GM18505 (cell line): Measurements from ENCODE around the gene TNFRSF12A.

ENCODE experiments used
- ATAC-seq: cut with Tn5 transposase; IDR thresholded peaks from one replicate; pipeline ENCODE4 v1.9.1; 2021; ENCODE audit not compliant: unreplicated experiment
- POLR2A ChIP-seq: IDR thresholded peaks from 4 replicates; pipeline ENCODE4 v1.6.1; 2011; ENCODE audit warnings: borderline replicate concordance; ENCODE audit not compliant: insufficient read depth, insufficient read length; ENCODE audit errors: extremely low read depth

Gene TNFRSF12A

DNA sequence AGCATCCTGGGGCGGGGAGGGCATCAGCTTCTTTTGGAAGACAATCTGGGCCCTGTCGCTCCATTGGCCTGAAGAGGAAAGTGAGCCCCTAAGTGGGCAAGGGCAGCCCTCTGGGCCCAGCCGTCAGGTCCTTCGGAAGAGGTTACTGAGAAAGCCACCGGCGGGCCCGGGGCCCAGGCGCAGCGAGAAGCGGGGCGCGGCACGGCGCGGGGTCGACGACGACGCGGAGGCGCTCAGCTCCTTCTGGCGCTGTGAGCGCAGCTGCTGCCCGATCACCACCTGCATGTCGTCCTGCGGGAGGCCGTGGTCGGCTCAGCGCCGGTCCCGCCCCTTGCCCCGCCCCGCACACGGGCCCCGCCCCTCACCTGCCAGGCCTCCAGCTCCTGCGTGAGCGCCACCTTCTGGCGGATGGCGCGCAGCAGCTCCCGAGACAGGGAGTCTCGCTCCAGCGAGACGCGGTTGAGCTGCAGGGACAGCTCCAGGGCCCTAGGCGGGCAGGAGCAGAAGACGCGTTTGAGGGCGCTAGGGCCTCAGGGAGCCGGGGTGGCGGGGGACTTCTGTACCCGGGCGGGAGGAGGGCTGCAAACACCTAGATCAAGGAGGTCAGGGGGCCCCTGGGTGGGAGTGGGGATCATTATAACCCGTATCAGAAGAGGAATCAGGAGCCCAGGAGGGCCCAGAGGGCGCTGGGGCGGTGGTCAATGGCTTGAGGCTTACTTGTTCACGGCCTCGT lies 8.0 kb downstream of the TNFRSF12A start:
- ATAC-seq, result peak; percentile 29
- TF ChIP-seq POLR2A, result no peak

- TF ChIP-seq POLR2A, result no peak
- ATAC-seq, result no peak
These were observed 8.7 kb downstream of the TNFRSF12A start for GRCh38 chr16:3028716-3029319.

GRCh38 chr16:3029491-3030221 lies 9.5 kb downstream of the TNFRSF12A start:
- TF ChIP-seq POLR2A, result no peak
- ATAC-seq, result no peak

DNA sequence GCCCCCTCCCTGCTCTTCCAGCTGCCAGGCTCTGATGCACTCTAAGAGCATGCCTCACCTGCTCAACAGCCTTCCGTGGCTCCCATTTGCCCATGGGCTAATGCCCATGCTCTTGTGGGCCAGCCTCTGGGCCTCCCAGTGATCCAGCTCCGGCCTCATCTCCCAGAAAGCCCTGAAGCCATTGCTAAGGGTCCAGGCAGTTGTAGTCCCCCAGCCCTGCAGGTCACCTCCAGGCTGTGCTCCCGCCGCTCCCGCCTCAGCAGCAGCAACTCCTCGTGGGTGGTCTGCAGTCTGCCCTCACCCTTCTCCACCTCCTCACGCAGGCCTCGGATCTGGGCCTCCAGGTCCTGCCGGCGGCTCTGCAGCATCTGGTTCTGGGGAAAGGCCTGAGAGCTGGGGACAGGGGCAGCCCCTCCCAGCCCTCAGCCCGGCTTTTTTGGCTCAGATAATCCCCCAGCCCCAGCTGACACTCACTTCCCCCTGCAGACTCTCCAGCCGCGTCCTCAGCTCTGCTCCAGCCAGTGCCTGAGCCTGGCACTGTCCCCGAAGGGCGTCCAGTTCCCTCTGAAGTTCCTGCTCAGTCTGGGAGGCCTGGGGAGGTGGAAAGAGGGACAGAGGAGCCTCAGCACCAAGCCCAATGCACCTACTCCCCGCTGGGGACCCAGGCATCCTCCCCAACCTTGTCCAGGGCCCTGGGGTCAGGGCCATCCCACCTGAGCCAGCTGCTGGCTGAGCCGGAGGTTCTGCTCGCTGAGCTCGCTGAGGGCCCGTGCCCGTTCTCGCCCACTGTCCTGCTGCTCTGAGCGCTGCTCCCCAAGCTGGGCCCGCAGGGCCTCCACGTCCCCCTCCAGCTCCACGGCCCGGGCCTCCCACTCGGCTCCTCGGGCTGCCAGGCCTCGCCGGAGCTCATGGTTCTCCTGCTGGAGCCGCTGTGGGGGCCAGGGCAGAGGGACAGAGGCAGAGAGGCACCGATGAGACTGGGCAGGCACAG lies 10.3 kb downstream of the TNFRSF12A start:
- no peak for ATAC-seq

GRCh38 chr16:3032624-3033023 lies 12.5 kb downstream of the TNFRSF12A start:
- no peak for ATAC-seq
- no peak for TF ChIP-seq POLR2A

More for the DNA sequence above, 10.3 kb downstream of the TNFRSF12A start:
- no peak for TF ChIP-seq POLR2A

- no peak for TF ChIP-seq POLR2A
- ATAC-seq, result no peak
These were observed 15.3 kb downstream of the TNFRSF12A start for GRCh38 chr16:3035289-3035971.

DNA sequence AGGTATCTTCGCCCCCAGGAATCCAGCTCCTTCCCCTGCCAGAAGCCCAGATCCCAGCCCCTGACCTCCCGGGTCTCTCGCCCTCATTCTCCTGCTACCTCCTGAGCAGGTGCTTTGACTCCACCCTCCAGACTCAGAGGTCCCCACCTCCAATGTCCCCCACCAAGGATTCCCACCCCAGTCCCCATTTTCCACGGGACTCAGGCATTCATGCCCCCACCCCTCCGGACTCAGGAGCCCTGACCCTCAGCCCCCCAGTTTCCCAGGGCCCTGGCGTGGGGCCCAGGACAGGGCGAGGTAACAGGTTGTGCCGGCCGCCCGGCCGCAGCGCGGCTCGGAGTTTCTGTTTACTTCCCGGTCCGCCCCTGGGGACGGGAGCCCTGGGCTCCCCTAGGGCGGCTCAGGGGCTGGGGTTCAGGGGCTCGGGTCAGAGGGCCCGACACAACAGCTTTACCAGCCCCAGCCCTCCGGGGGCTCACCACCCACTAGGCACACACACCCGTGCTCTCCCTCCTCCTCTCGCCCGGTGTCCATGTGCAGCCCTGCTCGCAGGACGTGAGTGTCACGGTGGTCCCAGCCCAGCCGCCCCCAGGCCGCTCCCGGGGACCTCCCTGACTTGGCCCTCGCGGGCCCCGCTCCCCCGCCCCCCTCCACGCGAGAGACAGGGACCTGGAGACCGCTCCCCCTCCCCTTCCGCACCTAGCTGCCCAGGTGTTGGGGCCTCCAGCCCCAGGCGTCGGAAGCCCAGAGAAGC lies 16.0 kb downstream of the TNFRSF12A start:
- no peak for ATAC-seq
- no peak for TF ChIP-seq POLR2A

- no peak for TF ChIP-seq POLR2A
- no peak for ATAC-seq
These were observed 16.7 kb downstream of the TNFRSF12A start, which contains the start of gene BICDL2 for GRCh38 chr16:3036726-3037315. Gene BICDL2 (minus strand): TSS chr16:3036944. CDS start chr16:3035496, 1,448 bp downstream.

DNA sequence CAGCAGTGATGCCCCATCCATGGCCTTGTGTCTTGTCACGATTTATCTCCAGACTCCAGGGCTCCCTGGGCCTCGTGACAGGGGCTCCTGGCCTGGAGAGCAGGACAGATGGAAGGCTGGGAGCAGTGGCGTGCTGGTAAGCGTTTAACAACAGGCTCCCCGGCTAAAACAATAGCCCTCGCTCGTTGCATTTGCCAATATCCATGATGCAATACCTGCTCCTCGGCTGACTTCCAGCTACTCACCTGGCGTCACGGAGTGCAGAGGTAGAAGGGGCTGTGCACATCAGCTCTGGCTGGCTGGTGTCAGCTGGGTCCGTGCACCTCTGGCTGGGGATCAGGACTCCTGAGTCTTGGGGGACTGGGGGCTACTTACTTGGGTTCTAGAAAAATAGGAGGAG lies 18.1 kb downstream of the TNFRSF12A start:
- ATAC-seq, result no peak
- TF ChIP-seq POLR2A, result no peak

- ATAC-seq, result no peak
- no peak for TF ChIP-seq POLR2A
These were observed 18.7 kb downstream of the TNFRSF12A start for GRCh38 chr16:3038896-3039295.

GRCh38 chr16:3042376-3042775 lies 22.2 kb downstream of the TNFRSF12A start:
- ATAC-seq, result no peak
- TF ChIP-seq POLR2A, result no peak

DNA sequence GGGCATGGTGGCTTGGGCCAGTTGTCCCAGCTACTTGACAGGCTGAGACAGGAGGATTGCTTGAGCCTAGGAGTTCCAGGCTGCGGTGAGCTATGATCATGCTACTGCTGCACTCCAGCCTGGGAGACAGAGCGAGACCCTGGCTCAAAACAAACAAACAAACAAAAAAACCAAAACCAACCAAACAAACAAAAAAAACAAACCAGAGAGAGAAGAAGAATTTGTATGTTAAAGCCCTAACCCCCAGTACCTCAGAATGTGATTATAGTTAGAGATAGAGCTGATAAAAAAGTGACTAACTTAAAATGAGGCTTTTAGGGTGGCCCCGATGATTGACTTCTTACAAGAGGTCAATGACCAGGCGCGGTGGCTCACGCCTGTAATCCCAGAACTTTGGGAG lies 24.5 kb downstream of the TNFRSF12A start:
- TF ChIP-seq POLR2A, result no peak

More for the DNA sequence above, 24.5 kb downstream of the TNFRSF12A start:
- no peak for ATAC-seq
